ENCODE measurements around the gene MRRF. TPM values are rescaled to one million over a fixed set of nuclear protein-coding genes. Genes with fewer than 3 reads are reported as not detected.
A peak's percentile ranks its signal among the peaks of the same experiment; 100 is the strongest.

MRRF gene, protein sequence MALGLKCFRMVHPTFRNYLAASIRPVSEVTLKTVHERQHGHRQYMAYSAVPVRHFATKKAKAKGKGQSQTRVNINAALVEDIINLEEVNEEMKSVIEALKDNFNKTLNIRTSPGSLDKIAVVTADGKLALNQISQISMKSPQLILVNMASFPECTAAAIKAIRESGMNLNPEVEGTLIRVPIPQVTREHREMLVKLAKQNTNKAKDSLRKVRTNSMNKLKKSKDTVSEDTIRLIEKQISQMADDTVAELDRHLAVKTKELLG
- 62.9 to 82.6 TPM (median 72.6 TPM) in 3 replicates for polyA plus RNA-seq
- polyA plus RNA-seq (2011; ENCODE audit: low read depth), result 106 TPM
- polyA plus RNA-seq (2011; cell fraction: cytosol; rRNA removed), result 51.6 and 84.0 TPM in 2 replicates
- polyA plus RNA-seq (2011; cell fraction: nucleus; rRNA removed), result 81.9 and 83.9 TPM in 2 replicates
- 37.0 and 37.1 TPM in 2 replicates for polyA plus RNA-seq (2012; ENCODE audit: low replicate concordance)
- polyA minus RNA-seq, result 35.5 to 74.4 TPM (median 62.7 TPM) in 3 replicates
- 19.4 TPM for polyA minus RNA-seq (2011; cell fraction: cytosol; rRNA and poly(A)+ RNA removed)
- 24.9 and 46.8 TPM in 2 replicates for polyA minus RNA-seq (2011; cell fraction: nucleus; rRNA and poly(A)+ RNA removed)

DNA sequence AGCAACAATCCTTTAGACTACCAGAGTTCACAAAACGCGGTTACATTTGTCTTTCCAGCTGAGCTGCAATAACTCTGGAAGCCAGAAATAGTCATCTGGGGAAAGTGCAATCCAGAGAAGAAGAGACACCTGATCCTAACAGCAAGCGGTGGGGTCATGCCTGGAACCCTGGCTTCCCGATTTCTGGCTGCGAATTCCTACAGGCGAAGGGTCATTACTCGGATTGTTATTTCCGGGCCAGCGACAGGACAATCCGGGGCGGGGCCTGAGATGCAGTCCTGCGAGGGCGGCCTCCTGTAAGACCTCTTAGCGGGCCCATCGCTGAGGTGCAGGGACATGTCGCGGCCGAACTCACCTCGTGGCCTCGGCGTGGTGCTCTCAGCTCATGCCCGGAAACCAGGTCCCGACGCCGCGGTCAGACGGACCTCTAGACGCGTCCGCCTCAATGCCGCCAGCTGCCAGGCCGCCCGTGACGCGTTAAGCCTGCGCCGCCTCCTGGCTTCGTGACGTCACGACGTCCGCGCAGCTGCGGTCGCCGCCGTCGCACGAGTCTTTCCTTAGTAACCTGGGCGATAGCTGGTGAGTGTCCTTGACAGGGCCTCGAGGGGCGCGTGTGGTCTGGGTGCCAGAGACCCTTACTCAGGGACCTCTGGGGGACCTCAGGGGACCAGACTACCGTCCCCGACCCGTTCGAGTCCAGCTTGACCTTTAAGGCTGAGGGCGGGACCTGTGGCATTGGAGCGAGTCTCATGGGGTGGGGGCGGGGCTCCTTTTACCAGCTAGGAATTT, at the start of gene MRRF, which contains the start of gene RBM18:
Gene MRRF (plus strand): TSS at position 523 of the 789 bp plus-strand sequence. CDS start 6,010 bp downstream, outside the sequence.
Gene RBM18 (minus strand): TSS at position 481 of the 789 bp plus-strand sequence. CDS start 3,348 bp downstream, outside the sequence.
- peak; percentile 35 for DNase-seq (ENCODE audit: low read depth, low spot score)
- no peaks in the 10 kb centered on the region for H4K20me1 ChIP-seq (ENCODE audit: control insufficient read depth, extremely low read depth, insufficient read depth, low read length)
- no peaks in the 10 kb centered on the region for H3K9me1 ChIP-seq (ENCODE audit: control insufficient read depth, extremely low read depth, insufficient read depth, low read length)
- peak within 1 kb of the TSS; percentile 98 for H2AFZ ChIP-seq (ENCODE audit: control insufficient read depth, low read length)
- no peaks in the 10 kb centered on the region for H3K9me3 ChIP-seq (ENCODE audit: control insufficient read depth, low read depth, low read length)
- peak within 1 kb of the TSS; percentile 100 for H3K4me2 ChIP-seq (ENCODE audit: control insufficient read depth, extremely low read depth, insufficient read depth, low read depth, low read length)
- H3K9ac ChIP-seq (ENCODE audit: control insufficient read depth, extremely low read depth, insufficient read depth, low read length), result peak within 1 kb of the TSS; percentile 93
- peak within 1 kb of the TSS; percentile 91 for H3K27ac ChIP-seq (ENCODE audit: control insufficient read depth, insufficient read depth, low read length)
- no peaks in the 10 kb centered on the region for H3K27me3 ChIP-seq (ENCODE audit: control insufficient read depth, extremely low read depth, insufficient read depth, low read length)
- H3K4me1 ChIP-seq (ENCODE audit: control insufficient read depth, extremely low read depth, insufficient read depth, low read length), result peaks cover 16% of the 10 kb centered on the region
- dilution Hi-C loops (cut with MboI; ENCODE audit: extremely low pct_ligation_motif_present, low sequenced_read_pairs), result no loop called here
- no peak for TF ChIP-seq EZH2 (IDR thresholded peaks at IDR 0.05; ENCODE audit: low read length)
- TF ChIP-seq, protein P1, sequence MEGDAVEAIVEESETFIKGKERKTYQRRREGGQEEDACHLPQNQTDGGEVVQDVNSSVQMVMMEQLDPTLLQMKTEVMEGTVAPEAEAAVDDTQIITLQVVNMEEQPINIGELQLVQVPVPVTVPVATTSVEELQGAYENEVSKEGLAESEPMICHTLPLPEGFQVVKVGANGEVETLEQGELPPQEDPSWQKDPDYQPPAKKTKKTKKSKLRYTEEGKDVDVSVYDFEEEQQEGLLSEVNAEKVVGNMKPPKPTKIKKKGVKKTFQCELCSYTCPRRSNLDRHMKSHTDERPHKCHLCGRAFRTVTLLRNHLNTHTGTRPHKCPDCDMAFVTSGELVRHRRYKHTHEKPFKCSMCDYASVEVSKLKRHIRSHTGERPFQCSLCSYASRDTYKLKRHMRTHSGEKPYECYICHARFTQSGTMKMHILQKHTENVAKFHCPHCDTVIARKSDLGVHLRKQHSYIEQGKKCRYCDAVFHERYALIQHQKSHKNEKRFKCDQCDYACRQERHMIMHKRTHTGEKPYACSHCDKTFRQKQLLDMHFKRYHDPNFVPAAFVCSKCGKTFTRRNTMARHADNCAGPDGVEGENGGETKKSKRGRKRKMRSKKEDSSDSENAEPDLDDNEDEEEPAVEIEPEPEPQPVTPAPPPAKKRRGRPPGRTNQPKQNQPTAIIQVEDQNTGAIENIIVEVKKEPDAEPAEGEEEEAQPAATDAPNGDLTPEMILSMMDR (optimal IDR thresholded peaks at IDR 0.05 in 1 of 3, IDR thresholded peaks at IDR 0.05 in 1 of 3, conservative IDR thresholded peaks at IDR 0.05 in 1 of 3; ENCODE audit: extremely low read depth in 1 of 3, insufficient read depth in 2 of 3, low read length in 3 of 3), result peak in 1 of 3 experiments; percentile 0
- no peak for FAIRE-seq
- peaks cover 73% of the 10 kb centered on the region for H3K79me2 ChIP-seq (ENCODE audit: control insufficient read depth, insufficient read depth, low read length)
- H3K36me3 ChIP-seq (ENCODE audit: control insufficient read depth in 2 of 2, extremely low read depth in 1 of 2, insufficient read depth in 2 of 2, low read length in 2 of 2), result peaks cover 4 to 8% of the 10 kb centered on the region in 2 experiments
- H3K4me3 ChIP-seq (ENCODE audit: control insufficient read depth in 2 of 3, extremely low read depth in 1 of 3, insufficient read depth in 2 of 3, low read depth in 1 of 3, low read length in 3 of 3), result peak within 1 kb of the TSS; percentile 81 to 100 (median 90)

DNA sequence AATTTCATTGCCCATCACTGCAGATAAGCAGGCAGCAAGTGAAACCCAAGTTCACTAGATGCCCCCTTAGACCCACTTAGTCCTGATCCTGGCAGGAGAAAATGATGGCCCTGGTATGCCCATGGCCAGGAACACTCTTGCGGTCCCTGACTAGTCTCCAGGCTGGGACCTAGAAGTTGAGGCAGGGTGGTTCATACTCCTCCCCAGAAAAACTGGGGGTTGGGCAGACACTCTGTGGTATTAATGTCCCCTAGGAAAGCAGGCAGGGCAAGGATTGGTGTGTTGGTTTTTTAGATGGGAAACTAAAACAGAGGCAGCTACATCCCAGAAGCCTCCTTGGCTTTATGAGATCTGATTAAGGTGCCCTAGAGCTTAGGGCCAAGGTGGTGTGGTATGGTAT, 49.0 kb upstream of the MRRF start:
- no peak overlapping the region for H2AFZ ChIP-seq (ENCODE audit: control insufficient read depth, low read length)
- no peak overlapping the region for H3K4me3 ChIP-seq (ENCODE audit: control insufficient read depth in 2 of 3, extremely low read depth in 1 of 3, insufficient read depth in 2 of 3, low read depth in 1 of 3, low read length in 3 of 3)
- no peak overlapping the region for H3K4me2 ChIP-seq (ENCODE audit: control insufficient read depth, extremely low read depth, insufficient read depth, low read depth, low read length)
- FAIRE-seq (no peak), DNase-seq (ENCODE audit: low read depth, low spot score) (no peak)
- H3K27me3 ChIP-seq (ENCODE audit: control insufficient read depth, extremely low read depth, insufficient read depth, low read length), result peaks cover 90% of the 10 kb centered on the region
- dilution Hi-C loops (cut with MboI; ENCODE audit: extremely low pct_ligation_motif_present, low sequenced_read_pairs), result no loop called here
- no peaks in the 10 kb centered on the region for H3K9me3 ChIP-seq (ENCODE audit: control insufficient read depth, low read depth, low read length)
- H3K9ac ChIP-seq (ENCODE audit: control insufficient read depth, extremely low read depth, insufficient read depth, low read length), result no peak overlapping the region
- TF ChIP-seq, protein P1 (optimal IDR thresholded peaks at IDR 0.05 in 1 of 3, IDR thresholded peaks at IDR 0.05 in 1 of 3, conservative IDR thresholded peaks at IDR 0.05 in 1 of 3; ENCODE audit: extremely low read depth in 1 of 3, insufficient read depth in 2 of 3, low read length in 3 of 3), result no peak
- TF ChIP-seq EZH2 (IDR thresholded peaks at IDR 0.05; ENCODE audit: low read length), result no peak
- no peak overlapping the region for H3K27ac ChIP-seq (ENCODE audit: control insufficient read depth, insufficient read depth, low read length)
- no peaks in the 10 kb centered on the region for H3K9me1 ChIP-seq (ENCODE audit: control insufficient read depth, extremely low read depth, insufficient read depth, low read length)
- H4K20me1 ChIP-seq (ENCODE audit: control insufficient read depth, extremely low read depth, insufficient read depth, low read length), result peaks cover 3% of the 10 kb centered on the region
- H3K36me3 ChIP-seq (ENCODE audit: control insufficient read depth in 2 of 2, extremely low read depth in 1 of 2, insufficient read depth in 2 of 2, low read length in 2 of 2), result no peaks in the 10 kb centered on the region
- no peaks in the 10 kb centered on the region for H3K79me2 ChIP-seq (ENCODE audit: control insufficient read depth, insufficient read depth, low read length)
- peaks cover 11% of the 10 kb centered on the region for H3K4me1 ChIP-seq (ENCODE audit: control insufficient read depth, extremely low read depth, insufficient read depth, low read length)

Measured in keratinocyte (primary cell).